ENCODE data around the gene ARHGAP8.
"Not testable (repeated sequence)": the region's sequence is repeated elsewhere in the genome, so short reads cannot be mapped to it uniquely, and the experiment has no call there.

ARHGAP8 gene

GRCh38 chr22:44891791-44892190, 139.4 kb downstream of the ARHGAP8 start:
- DNase-seq: no peak

- DNase-seq: no peak
Observed at GRCh38 chr22:44892243-44892642, 139.9 kb downstream of the ARHGAP8 start.

GRCh38 chr22:44892803-44893730, 140.7 kb downstream of the ARHGAP8 start:
- no peak for DNase-seq

GRCh38 chr22:44893731-44894080, 141.3 kb downstream of the ARHGAP8 start:
- DNase-seq: no peak

GRCh38 chr22:44894321-44894720, 141.9 kb downstream of the ARHGAP8 start:
- DNase-seq: no peak

GRCh38 chr22:44894782-44895181, 142.4 kb downstream of the ARHGAP8 start:
- DNase-seq: no peak

- DNase-seq: no peak
Observed at GRCh38 chr22:44895296-44896055, 143.1 kb downstream of the ARHGAP8 start.

- no peak for DNase-seq
Observed at GRCh38 chr22:44898236-44898635, 145.9 kb downstream of the ARHGAP8 start.

GRCh38 chr22:44901301-44901700, 148.9 kb downstream of the ARHGAP8 start:
- DNase-seq: no peak

GRCh38 chr22:44903164-44903563, 150.8 kb downstream of the ARHGAP8 start:
- not testable (repeated sequence) for DNase-seq

- not testable (repeated sequence) for DNase-seq
Observed at GRCh38 chr22:44904492-44905152, 152.2 kb downstream of the ARHGAP8 start.

- no peak for DNase-seq
Observed at GRCh38 chr22:44906248-44906936, 154.0 kb downstream of the ARHGAP8 start.

GRCh38 chr22:44906999-44907644, 154.7 kb downstream of the ARHGAP8 start:
- DNase-seq: no peak

GRCh38 chr22:44907765-44908737, 155.7 kb downstream of the ARHGAP8 start:
- no peak for DNase-seq

GRCh38 chr22:44909241-44909640, 156.9 kb downstream of the ARHGAP8 start:
- DNase-seq: no peak
